Ascending aorta (tissue), 2 donors: Measurements from ENCODE around the gene RPS6KA2. TPM values are rescaled to one million over a fixed set of nuclear protein-coding genes. Genes with fewer than 3 reads are reported as not detected.

Experiments used
- DNase-seq, 2 donors: peaks; one replicate each; pipeline ENCODE4 v3.0.0-alpha.2; 2019; ENCODE audit warnings: low spot score in 2 of 2
- H3K27ac ChIP-seq, 2 donors: fragments of 200-600 bp; sonication (generic); one replicate each; pipeline ENCODE4 v1.5.1; 2016 to 2017; ENCODE audit warnings: mild to moderate bottlenecking in 1 of 2
- H3K27me3 ChIP-seq: fragments of 200-600 bp; sonication (generic); one replicate; pipeline ENCODE4 v1.5.1; 2017
- H3K36me3 ChIP-seq, 2 donors: fragments of 200-600 bp; sonication (generic); one replicate each; pipeline ENCODE4 v1.5.1; 2016
- H3K4me1 ChIP-seq, 2 donors: fragments of 200-600 bp; sonication (generic); one replicate each; pipeline ENCODE4 v1.5.1; 2016 to 2017; ENCODE audit warnings: mild to moderate bottlenecking in 1 of 2
- H3K4me3 ChIP-seq, 2 donors: fragments of 200-600 bp; sonication (generic); one replicate each; pipeline ENCODE4 v1.5.1; 2016 to 2017; ENCODE audit warnings: mild to moderate bottlenecking in 1 of 2
- H3K9me3 ChIP-seq, 2 donors: fragments of 200-600 bp; sonication (generic); one replicate each; pipeline ENCODE4 v1.5.1; 2016
- intact Hi-C: fragments of 100-400 bp; cut with DNase I; formaldehyde crosslinking; loops from one replicate; pipeline ENCODE4 v1.15.1; 2023
- total RNA-seq: library from RNA; depleted of rRNA; stranded (reverse); fragments of >200 nt; gene quantifications from one replicate; pipeline ENCODE4 v1.1.0, GENCODE V29; 2016
- TF ChIP-seq, protein P1 (sequence below), 3 experiments: fragments of 200-600 bp in 2 of 3; fragments of 450-650 bp in 1 of 3; sonication (generic) in 2 of 3; IDR thresholded peaks; one replicate each; pipeline ENCODE4 v1.5.1; 2016 to 2019; ENCODE audit warnings: antibody characterized with exemption in 3 of 3, mild to moderate bottlenecking in 1 of 3, moderate library complexity in 1 of 3

RPS6KA2 gene
- total RNA-seq, 1 donor from 2014 or later = 196 TPM

DNA sequence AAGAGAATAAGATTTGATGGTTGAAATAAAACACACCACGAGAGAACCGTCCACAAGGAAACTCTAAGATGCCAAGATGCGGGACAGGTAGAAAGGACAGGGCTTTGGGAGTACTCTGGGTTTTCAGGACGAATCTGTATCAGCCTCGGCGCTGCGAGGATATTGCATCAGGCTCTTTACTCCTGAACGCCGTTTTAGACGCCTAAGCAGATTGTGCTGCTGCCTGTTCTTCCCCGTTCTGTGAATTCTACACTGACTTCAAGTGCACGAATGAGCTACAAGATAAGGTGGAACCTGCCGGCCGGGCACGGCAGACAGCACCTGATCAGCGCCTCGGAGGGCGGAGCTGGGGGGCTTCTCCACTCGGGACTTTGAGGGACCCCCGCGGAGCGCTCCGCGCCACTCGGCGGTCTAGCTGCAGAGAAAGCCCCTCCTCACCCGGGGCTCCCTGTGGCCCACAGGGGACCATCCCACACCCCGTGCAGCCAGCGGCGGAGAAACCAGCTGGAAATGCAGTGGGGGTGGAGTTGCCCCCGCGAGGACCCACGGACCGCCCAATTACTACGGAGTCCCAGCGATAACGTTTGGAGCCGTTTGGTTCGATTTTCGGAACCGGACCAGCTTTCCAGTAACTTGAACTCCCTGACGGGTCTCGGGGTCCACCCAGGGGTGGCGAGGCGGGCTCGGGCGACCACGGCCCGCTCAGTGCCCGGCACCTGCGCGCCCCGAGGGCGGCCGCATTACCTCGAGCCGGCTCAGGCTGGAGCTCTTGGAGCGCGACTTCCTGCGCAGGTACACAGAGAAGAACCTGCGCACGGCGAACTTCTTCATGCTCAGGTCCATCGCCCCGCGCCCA is 646 bp downstream of the RPS6KA2 start:
- TF ChIP-seq, protein P1, sequence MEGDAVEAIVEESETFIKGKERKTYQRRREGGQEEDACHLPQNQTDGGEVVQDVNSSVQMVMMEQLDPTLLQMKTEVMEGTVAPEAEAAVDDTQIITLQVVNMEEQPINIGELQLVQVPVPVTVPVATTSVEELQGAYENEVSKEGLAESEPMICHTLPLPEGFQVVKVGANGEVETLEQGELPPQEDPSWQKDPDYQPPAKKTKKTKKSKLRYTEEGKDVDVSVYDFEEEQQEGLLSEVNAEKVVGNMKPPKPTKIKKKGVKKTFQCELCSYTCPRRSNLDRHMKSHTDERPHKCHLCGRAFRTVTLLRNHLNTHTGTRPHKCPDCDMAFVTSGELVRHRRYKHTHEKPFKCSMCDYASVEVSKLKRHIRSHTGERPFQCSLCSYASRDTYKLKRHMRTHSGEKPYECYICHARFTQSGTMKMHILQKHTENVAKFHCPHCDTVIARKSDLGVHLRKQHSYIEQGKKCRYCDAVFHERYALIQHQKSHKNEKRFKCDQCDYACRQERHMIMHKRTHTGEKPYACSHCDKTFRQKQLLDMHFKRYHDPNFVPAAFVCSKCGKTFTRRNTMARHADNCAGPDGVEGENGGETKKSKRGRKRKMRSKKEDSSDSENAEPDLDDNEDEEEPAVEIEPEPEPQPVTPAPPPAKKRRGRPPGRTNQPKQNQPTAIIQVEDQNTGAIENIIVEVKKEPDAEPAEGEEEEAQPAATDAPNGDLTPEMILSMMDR (IDR thresholded peaks at IDR 0.05) = no peak
- intact Hi-C loops = loop anchor here (1.0 to 5.0 kb wide), 8 partner anchors 28 to 372 kb away; partner anchors contain the start of genes CEP43, RNASET2 and SFT2D1

DNA sequence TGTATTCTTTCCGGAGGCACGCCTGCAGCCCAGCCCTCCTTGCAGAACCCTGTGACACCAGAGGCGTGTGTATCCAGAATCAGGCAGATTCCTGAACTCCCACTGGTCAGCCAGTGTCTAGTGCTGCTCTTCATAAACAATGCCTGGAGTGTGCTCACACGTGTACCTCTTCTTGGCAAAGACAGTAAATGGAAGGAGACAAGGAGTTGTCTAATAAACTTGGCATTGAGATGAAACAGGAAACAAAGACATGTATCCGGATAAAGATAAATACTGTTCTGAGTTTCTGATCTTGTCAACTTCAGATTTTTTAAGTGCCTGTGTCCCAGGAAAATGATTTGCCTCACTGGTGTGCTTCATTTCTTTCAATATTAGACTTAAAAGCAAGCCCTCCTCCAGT is 1.7 kb downstream of the RPS6KA2 start:
- intact Hi-C loops = loop anchor here (5.0 kb wide), 2 partner anchors 48 to 283 kb away; partner anchors contain the start of gene SFT2D1
- Histone ChIP-seq H3K27me3 (no peaks in the 10 kb centered on the region), H3K4me1 (peaks cover 8 to 15% of the 10 kb centered on the region in 2 donors), H3K27ac (no peak overlapping the region), H3K9me3 (no peaks in the 10 kb centered on the region), H3K36me3 (no peaks in the 10 kb centered on the region), H3K4me3 (peak overlapping the region in 1 of 2 donors; percentile 91)
- no peak for DNase-seq
- TF ChIP-seq, protein P1 (IDR thresholded peaks at IDR 0.05) = no peak

More for the DNA sequence above, 646 bp downstream of the RPS6KA2 start:
- no peaks in the 10 kb centered on the region for H3K36me3 ChIP-seq
- peak in 1 of 2 donors; percentile 65 for DNase-seq
- peak overlapping the region; percentile 71 for H3K27ac ChIP-seq
- H3K4me3 ChIP-seq = peak overlapping the region; percentile 91 to 92
- H3K9me3 ChIP-seq = no peaks in the 10 kb centered on the region
- H3K4me1 ChIP-seq = peaks cover 0 to 5% of the 10 kb centered on the region in 2 donors
- no peaks in the 10 kb centered on the region for H3K27me3 ChIP-seq

DNA sequence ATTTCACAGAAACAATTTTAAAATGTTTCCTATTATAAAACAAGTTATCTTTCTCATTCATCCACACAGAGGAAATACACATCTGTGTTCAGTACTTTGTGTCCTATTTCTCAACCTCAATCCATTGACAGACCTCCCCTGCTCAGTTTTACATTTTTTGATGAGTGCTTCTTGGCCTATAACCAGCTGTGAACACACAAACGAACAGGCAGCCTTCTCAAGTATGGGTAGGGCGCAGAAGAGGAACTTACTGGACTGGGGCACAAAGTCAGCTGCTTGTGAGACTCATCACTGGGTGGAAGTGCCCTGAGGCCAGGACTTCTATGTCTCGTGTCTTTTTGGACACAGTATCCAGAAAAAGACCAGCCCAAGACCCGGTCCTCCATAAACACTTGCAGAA is 2.8 kb downstream of the RPS6KA2 start:
- Histone ChIP-seq H3K9me3 (no peaks in the 10 kb centered on the region), H3K27me3 (no peaks in the 10 kb centered on the region), H3K27ac (no peak overlapping the region), H3K36me3 (no peaks in the 10 kb centered on the region), H3K4me3 (no peak overlapping the region), H3K4me1 (peaks cover 9 to 20% of the 10 kb centered on the region in 2 donors)
- DNase-seq = peak in 1 of 2 donors; percentile 65
- TF ChIP-seq, protein P1 (IDR thresholded peaks at IDR 0.05) = no peak
- intact Hi-C loops = no loop called here

DNA sequence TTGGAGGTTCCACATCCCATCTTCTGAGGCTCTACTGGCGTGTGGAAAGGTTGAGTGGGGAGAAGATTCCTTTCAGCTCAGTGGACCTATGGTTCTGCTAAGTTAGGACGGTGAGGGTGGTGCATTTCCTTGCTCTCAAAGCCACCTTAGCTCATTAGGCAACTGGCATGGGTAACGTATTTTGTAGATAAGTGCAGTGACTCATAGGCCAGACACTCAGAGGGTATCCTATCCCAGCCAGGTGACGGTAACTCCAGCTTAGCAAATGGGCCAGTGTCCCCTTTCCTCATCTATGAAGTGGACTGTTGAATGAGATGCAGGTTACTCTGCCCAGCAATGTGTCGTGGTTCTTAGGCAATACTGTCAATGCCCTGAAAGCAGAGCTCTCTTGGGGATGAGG is 3.7 kb downstream of the RPS6KA2 start:
- TF ChIP-seq, protein P1 (IDR thresholded peaks at IDR 0.05) = no peak
- Histone ChIP-seq H3K27me3 (no peaks in the 10 kb centered on the region), H3K36me3 (peaks cover 0 to 2% of the 10 kb centered on the region in 2 donors), H3K4me3 (no peak overlapping the region), H3K9me3 (no peaks in the 10 kb centered on the region), H3K27ac (no peak overlapping the region), H3K4me1 (peaks cover 9 to 26% of the 10 kb centered on the region in 2 donors)
- DNase-seq = peak in 1 of 2 donors; percentile 43
- intact Hi-C loops = no loop called here

DNA sequence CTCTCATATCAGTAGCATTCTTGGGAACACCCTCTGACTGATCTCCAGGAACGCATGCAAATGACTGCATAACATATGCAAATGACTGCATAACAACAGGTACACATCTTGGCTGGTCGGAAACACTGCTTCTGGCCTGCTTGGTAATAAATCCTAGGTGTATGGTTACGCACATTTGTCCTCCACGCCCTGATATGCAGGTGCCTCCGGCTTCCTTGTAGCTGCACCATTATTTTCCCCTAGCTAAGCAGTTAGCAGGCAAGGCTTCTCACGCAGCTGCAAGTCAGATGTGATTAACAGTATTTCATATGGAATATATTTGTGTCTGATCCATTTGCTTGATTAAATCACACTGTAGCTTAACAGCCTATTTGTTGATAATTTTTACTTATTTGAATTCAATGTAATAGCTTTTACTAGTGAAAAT is 5.9 kb downstream of the RPS6KA2 start:
- TF ChIP-seq, protein P1 (IDR thresholded peaks at IDR 0.05) = no peak
- Histone ChIP-seq H3K4me1 (peaks cover 9 to 28% of the 10 kb centered on the region in 2 donors), H3K9me3 (no peaks in the 10 kb centered on the region), H3K27ac (peak overlapping the region; percentile 46 to 51), H3K4me3 (no peak overlapping the region), H3K27me3 (no peaks in the 10 kb centered on the region), H3K36me3 (peaks cover 0 to 4% of the 10 kb centered on the region in 2 donors)
- DNase-seq = no peak
- intact Hi-C loops = loop anchor here (2.0 kb wide), 1 partner anchor 156 kb away; no protein-coding TSS in a partner anchor
